Activated CD4-positive, alpha-beta memory T cell treated with anti-CD3 and anti-CD28 coated beads for 36 hours (primary cell): ENCODE data around the gene LRP1. TPM values are rescaled to one million over a fixed set of nuclear protein-coding genes. Genes with fewer than 3 reads are reported as not detected.

Experiments
- CTCF ChIA-PET: fragments of 350-600 bp; sonication (Branson Sonifier 250); formaldehyde crosslinking; loops from one replicate; lab custom pipeline; 2021; ENCODE audit warnings: antibody characterized with exemption, inconsistent platforms; lab: Charles Lee
- POLR2A ChIA-PET: fragments of 350-600 bp; sonication (Branson Sonifier 250); formaldehyde crosslinking; loops from one replicate; lab custom pipeline; 2021; ENCODE audit warnings: antibody characterized with exemption; lab: Charles Lee
- DNase-seq: peaks from one replicate; pipeline ENCODE4 v3.0.0-alpha.2; 2020
- H3K27ac Mint-ChIP-seq: one replicate; pipeline ENCODE4 v1.8.0; 2021; ENCODE audit warnings: mixed read lengths
- H3K27me3 Mint-ChIP-seq: one replicate; pipeline ENCODE4 v1.8.0; 2021; ENCODE audit warnings: mixed read lengths
- H3K36me3 Mint-ChIP-seq: one replicate; pipeline ENCODE4 v1.8.0; 2021; ENCODE audit warnings: mixed read lengths
- H3K4me1 Mint-ChIP-seq: one replicate; pipeline ENCODE4 v1.8.0; 2021; ENCODE audit warnings: low read depth, mixed read lengths
- H3K4me3 Mint-ChIP-seq: one replicate; pipeline ENCODE4 v1.8.0; 2021; ENCODE audit warnings: mild to moderate bottlenecking, mixed read lengths
- H3K9me3 Mint-ChIP-seq: one replicate; pipeline ENCODE4 v1.8.0; 2021; ENCODE audit warnings: mixed read lengths
- intact Hi-C: fragments of 100-400 bp; cut with micrococcal nuclease; formaldehyde crosslinking; loops from one replicate; pipeline ENCODE4 v1.15.1; 2023
- total RNA-seq, 2 experiments: library from RNA; stranded (reverse); gene quantifications; one replicate each; pipeline ENCODE4 v1.2.3, GENCODE V29; 2021

LRP1 gene
- total RNA-seq, 2 experiments from 2014 or later, result 1.4 TPM

DNA sequence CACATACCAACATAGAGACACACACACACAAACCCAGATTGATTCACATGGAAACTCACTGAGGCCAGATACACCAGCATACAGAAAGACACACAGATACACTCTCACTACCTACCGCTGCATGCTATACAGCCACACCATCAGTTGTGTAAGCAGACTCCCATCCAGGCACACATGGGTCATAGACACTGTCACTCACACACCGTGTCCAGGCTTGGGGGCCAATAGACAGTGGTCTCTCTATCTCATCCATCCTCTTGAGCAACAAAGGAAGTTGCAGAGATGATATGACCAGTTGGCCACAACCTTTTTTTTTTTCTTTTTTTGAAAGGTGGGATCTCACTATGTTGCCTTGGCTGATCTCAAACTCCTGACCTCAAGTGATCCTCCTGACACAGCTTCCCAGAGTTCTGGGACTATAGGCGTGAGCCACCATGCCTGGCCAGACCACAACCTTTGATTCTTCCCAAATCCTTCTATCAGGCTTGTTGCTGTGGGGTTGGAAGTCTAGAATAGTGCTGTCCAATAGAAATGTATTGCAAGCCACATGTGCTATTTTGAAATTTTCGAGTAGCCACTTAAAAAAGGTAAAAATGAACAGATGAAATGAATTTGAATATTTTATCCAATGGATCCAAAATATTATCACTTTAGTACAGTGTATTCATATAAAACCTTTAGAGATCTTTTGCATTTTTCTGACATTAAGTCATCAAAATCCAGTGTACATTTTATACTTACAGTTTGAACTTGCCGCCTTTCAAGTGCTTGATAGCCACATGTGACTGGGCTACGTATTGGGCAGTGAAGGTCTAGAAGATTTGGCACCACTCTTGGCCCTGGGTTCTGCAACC, 11.7 kb downstream of the LRP1 start:
- Mint-ChIP-seq H3K27me3 (no peaks in the 10 kb centered on the region), H3K9me3 (no peaks in the 10 kb centered on the region), H3K27ac (no peak overlapping the region), H3K4me3 (no peak overlapping the region), H3K4me1 (no peaks in the 10 kb centered on the region), H3K36me3 (no peaks in the 10 kb centered on the region)
- DNase-seq, result no peak
- CTCF ChIA-PET, result no interaction called here
- intact Hi-C loops, result no loop called here
- POLR2A ChIA-PET, result no interaction called here

DNA sequence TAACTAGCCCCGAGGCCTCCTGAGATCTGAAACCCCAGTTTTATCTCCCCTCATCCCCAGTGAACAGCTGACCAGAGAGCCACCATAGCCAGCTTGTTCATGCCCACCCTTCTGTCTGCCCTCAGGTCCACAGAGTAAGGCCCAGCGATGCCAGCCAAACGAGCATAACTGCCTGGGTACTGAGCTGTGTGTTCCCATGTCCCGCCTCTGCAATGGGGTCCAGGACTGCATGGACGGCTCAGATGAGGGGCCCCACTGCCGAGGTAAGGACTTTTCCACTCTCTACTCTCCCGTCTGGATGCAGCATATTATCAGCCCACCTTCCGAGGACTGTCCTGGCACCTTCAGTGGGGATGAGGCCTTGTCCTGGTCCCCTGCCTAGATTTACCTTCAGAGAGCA, 13.0 kb downstream of the LRP1 start:
- Mint-ChIP-seq H3K4me3 (no peak overlapping the region), H3K27me3 (no peaks in the 10 kb centered on the region), H3K4me1 (no peaks in the 10 kb centered on the region), H3K27ac (no peak overlapping the region), H3K9me3 (no peaks in the 10 kb centered on the region), H3K36me3 (no peaks in the 10 kb centered on the region)
- intact Hi-C loops, result no loop called here
- no peak for DNase-seq
- POLR2A ChIA-PET, result no interaction called here
- CTCF ChIA-PET, result interaction anchor here (1.5 kb wide), 1 partner anchor 17 kb away, joined by 5 read pairs; no protein-coding TSS in a partner anchor

DNA sequence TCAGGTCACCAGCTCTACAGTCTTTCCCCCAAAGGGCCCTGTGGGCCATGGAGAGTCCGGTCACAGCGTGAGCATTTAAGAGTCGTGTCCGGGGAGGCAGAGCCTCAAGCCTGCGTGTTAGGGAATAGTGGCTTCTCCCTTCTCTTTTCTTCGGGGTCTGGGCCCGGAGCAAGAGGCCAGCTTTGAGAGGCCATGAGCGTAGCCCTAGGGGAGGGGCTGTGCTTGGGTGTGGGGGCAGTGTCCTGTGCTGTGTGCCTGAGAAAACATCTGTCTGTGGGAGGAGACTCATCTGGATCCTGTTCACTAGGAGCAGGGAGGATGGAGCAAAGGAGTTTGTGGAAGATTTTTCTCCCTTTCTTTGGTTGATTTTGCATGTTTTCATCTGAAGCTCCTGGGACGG, 13.8 kb downstream of the LRP1 start:
- intact Hi-C loops, result no loop called here
- POLR2A ChIA-PET, result no interaction called here
- Mint-ChIP-seq H3K4me3 (no peak overlapping the region), H3K36me3 (no peaks in the 10 kb centered on the region), H3K27me3 (no peaks in the 10 kb centered on the region), H3K9me3 (no peaks in the 10 kb centered on the region), H3K4me1 (no peaks in the 10 kb centered on the region), H3K27ac (no peak overlapping the region)
- CTCF ChIA-PET, result interaction anchor here (0.8 to 1.5 kb wide), 2 partner anchors 17 to 100 kb away, joined by 3 to 5 read pairs; no protein-coding TSS in a partner anchor
- DNase-seq, result no peak

DNA sequence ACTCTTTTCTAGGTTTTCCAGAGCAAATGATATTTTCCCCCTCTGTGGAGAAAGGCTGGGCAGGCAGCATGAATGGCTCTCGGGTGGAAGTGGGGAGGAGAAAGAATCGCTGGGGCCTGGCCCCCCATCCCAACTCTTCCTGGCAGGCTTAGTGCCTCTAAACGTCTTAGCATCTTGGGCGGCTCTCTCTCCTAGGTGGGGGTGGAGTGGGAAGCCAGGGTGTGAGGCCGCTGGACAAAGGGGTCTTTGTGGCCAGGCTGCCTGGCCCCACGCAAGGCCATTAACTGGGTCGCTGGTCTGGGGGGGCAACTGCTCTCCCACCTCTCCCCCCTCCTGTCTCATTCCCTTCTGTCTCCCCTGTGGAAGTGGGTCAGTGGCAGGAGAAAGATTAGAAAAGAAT, 14.4 kb downstream of the LRP1 start:
- Mint-ChIP-seq H3K9me3 (no peaks in the 10 kb centered on the region), H3K4me3 (no peak overlapping the region), H3K27me3 (no peaks in the 10 kb centered on the region), H3K4me1 (no peaks in the 10 kb centered on the region), H3K27ac (no peak overlapping the region), H3K36me3 (no peaks in the 10 kb centered on the region)
- no peak for DNase-seq
- POLR2A ChIA-PET, result no interaction called here
- intact Hi-C loops, result no loop called here
- CTCF ChIA-PET, result interaction anchor here (0.8 to 1.5 kb wide), 2 partner anchors 18 to 100 kb away, joined by 3 to 5 read pairs; no protein-coding TSS in a partner anchor

DNA sequence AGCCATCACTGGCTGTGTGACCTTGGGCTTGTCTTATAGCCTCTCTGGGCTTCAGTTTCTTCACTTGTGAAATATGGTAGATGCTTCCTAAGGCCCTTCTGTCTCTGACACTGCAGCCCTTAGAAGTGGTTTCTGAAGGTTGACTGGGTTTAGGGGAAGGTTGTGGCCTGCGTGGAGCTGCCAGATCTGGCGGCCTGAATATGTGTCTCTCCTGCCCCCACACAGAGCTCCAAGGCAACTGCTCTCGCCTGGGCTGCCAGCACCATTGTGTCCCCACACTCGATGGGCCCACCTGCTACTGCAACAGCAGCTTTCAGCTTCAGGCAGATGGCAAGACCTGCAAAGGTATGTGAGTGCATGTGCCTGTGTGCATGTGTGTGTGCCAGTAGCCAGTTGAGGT, 15.2 kb downstream of the LRP1 start:
- H3K4me3 Mint-ChIP-seq, result no peak overlapping the region
- ChIA-PET CTCF (no interaction called here), POLR2A (no interaction called here)
- no peak for DNase-seq
- intact Hi-C loops, result no loop called here
- H3K27ac Mint-ChIP-seq, result no peak overlapping the region
- H3K36me3 Mint-ChIP-seq, result no peaks in the 10 kb centered on the region
- no peaks in the 10 kb centered on the region for H3K27me3 Mint-ChIP-seq
- H3K9me3 Mint-ChIP-seq, result no peaks in the 10 kb centered on the region
- H3K4me1 Mint-ChIP-seq, result no peaks in the 10 kb centered on the region

DNA sequence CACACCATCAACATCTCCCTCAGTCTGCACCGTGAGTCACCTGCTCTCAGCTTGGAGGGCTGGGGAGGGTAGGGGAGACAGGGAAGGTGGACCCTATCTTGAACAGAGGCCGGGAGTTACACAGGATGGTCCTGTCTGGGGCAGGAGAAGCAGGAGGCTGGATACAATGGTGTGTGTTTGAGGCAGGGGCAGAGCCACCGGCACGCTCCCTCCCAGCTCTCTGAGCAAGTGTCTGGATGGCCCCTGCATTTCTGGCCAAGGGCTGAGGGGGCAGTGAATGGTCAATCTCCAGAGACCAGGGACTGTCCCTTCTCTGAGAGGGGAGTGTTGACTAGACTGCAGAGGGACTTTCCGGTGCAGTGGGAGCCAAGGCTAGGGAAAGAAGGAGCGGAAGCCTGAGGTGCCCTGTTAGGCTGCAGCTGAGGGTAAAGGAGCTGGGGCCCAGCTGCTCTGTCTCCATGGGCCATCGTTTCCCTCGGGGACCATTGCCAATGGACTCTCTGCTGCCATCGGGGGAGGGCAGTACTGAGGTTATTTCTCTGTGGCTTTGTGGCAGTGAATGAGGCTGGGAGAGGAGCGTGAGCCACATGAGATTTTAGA, 17.3 kb downstream of the LRP1 start:
- POLR2A ChIA-PET, result no interaction called here
- H3K27ac Mint-ChIP-seq, result no peak overlapping the region
- H3K4me3 Mint-ChIP-seq, result no peak overlapping the region
- no peak for DNase-seq
- H3K36me3 Mint-ChIP-seq, result no peaks in the 10 kb centered on the region
- intact Hi-C loops, result no loop called here
- CTCF ChIA-PET, result no interaction called here
- H3K27me3 Mint-ChIP-seq, result no peaks in the 10 kb centered on the region
- H3K9me3 Mint-ChIP-seq, result no peaks in the 10 kb centered on the region
- H3K4me1 Mint-ChIP-seq, result no peaks in the 10 kb centered on the region

DNA sequence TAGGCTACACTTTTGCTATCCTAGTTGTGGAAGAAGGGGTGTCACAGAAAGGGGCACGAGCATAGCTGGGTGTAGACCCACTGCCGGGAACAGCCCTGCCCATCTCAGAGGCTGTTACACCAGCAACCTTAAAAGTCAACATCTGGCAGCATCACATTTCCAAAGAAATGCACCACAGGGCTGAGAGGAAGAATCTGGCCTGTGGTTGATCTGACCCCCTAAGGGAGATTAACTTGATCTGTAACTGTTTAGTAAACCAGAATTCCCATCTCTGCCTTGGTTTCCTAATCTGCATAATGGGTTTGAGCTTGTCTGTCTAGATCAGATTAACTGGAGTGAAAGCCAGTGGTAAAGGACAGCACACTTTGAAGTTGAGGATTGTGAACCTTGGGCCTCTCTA, 17.8 kb downstream of the LRP1 start:
- H3K27ac Mint-ChIP-seq, result no peak overlapping the region
- H3K4me3 Mint-ChIP-seq, result no peak overlapping the region

DNA sequence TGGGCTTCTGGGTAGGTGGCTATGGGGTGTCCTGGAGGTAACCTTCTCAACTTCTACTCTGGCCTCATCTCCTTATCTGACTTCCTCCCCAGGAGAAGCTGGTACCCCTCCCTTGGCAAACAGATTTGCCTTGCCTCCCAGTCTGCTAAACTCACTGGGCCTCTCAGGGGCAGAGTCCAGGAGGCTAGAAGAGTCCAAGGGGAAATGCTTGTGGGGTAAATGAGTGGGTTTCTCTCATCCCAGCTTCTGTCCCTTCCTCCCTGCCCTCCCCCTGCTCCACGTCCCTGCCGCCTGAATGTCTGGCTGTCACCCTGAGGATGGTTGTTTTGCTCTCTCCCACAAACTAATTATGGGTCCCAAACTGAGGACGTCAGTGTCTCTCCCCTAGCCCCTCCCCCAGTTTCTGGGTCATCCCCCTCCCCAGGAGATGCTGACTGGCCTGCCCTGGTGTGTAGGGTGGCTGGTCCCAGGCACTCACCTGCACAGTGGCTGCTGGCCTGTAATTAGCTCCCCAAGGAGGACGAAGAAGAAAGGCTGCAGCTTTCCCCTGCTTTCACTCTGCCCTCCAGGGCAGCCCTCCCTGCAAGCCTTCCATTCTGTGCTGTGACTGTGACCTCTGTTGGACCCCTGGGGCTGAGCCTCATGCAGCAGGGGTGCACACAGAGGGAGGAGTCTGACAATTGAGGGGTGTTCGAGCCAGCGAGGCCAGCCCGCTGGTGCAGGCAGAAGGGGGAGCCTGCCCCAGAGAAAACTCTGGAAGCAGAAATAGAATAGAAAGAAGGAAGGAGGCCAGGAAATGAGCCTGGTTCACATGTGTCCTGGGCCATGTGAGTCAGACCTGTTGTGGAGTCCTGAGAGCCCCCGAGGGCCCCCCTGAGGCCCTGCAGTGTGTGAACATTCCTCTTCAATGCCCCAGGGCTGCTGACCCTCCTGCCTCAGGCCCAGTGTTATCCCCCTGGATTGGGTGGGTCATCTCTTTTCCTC, 19.0 kb downstream of the LRP1 start, which contains the start of gene LRP1-AS:
LRP1-AS (minus strand) TSS at position 659 of the 984 bp plus-strand sequence.
- no peaks in the 10 kb centered on the region for H3K27me3 Mint-ChIP-seq
- no peaks in the 10 kb centered on the region for H3K4me1 Mint-ChIP-seq
- H3K9me3 Mint-ChIP-seq, result no peaks in the 10 kb centered on the region
- no peaks in the 10 kb centered on the region for H3K36me3 Mint-ChIP-seq
- POLR2A ChIA-PET, result no interaction called here
- intact Hi-C loops, result no loop called here
- no peak for DNase-seq
- H3K4me3 Mint-ChIP-seq, result no peak within 1 kb of the TSS
- H3K27ac Mint-ChIP-seq, result no peak within 1 kb of the TSS
- CTCF ChIA-PET, result interaction anchor here (1.0 kb wide), 1 partner anchor 29 kb away, joined by 3 read pairs; no protein-coding TSS in a partner anchor

More for the DNA sequence above, 17.8 kb downstream of the LRP1 start:
- POLR2A ChIA-PET, result no interaction called here
- Mint-ChIP-seq H3K27me3 (no peaks in the 10 kb centered on the region), H3K9me3 (no peaks in the 10 kb centered on the region), H3K4me1 (no peaks in the 10 kb centered on the region), H3K36me3 (no peaks in the 10 kb centered on the region)
- CTCF ChIA-PET, result interaction anchor here (1.0 kb wide), 1 partner anchor 30 kb away, joined by 3 read pairs; no protein-coding TSS in a partner anchor
- DNase-seq, result no peak
- intact Hi-C loops, result no loop called here

DNA sequence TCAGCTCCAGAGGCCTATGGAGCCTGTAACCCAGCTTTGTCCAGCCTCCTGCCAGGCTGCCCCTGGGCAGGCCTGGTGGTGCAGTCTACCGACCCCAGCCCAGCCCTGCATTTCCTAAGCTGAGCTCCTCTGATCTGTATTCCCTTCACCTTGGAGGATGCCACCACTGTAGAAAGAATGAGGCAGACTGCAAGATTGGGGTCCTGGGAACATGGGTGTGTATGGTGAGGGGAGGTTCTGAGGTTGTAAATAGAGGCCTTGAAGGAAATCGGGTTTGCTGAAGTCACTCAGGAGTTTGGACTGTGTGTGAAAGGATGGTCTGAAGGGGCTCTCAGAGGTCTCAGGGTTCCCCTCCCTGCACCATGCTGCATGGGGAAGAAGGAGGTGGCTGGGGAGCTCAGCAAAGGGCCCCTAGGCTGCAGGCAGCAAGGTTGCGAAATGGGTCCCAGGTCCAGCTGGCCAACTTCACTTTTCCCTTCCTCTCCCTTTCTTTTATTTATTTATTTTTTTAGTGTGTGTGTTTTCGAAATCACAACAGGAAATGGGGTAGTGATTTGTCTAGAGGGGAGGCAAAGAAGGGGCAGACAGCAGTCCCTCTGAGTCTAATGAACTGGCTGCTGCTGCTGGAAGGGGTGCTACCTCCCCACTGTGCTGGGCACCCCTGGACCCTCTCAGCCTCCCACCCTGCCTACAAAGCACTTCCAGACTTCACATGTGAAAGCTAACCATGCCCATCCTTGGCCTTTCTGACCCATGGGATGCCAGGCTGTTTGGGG, 20.4 kb downstream of the LRP1 start:
- no peaks in the 10 kb centered on the region for H3K36me3 Mint-ChIP-seq
- intact Hi-C loops, result no loop called here
- H3K4me3 Mint-ChIP-seq, result no peak overlapping the region
- ChIA-PET POLR2A (no interaction called here), CTCF (interaction anchor here (1.2 to 1.5 kb wide), 2 partner anchors 26 to 34 kb away, joined by 4 read pairs; no protein-coding TSS in a partner anchor)
- no peak for DNase-seq
- no peaks in the 10 kb centered on the region for H3K27me3 Mint-ChIP-seq
- no peak overlapping the region for H3K27ac Mint-ChIP-seq
- H3K4me1 Mint-ChIP-seq, result no peaks in the 10 kb centered on the region
- H3K9me3 Mint-ChIP-seq, result no peaks in the 10 kb centered on the region

DNA sequence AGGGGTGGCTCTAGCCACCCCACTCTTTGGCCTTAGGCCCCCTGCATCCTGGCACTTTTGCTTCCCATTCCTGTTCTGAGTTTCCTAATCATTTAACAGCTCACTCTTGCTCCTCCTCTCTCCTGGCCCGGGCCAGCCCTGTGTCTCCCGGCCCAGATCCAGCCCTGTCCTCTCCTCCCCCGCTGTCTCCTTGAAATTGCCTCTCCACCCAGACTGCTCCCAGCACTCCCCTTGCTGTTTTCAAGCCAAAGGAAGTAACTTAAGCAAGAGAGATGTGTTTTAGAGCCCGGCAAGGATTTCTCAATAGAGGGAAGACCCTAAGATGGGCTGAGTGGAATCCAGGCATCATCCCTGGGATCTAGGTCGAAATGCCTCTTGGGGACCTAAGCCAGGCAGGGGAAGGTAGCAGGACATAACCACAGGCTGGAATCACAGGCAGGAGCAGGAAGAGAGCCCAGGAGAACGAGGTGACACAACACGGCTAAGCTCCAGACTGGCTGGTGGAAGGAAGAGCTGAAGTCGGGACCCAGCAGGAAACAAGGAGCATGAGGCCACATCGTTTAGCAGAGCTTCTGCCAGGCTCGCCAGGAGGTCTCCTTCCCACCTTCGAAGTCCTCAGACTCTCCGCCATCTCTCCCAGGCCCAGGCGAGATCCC, 21.1 kb downstream of the LRP1 start:
- intact Hi-C loops, result no loop called here
- no peaks in the 10 kb centered on the region for H3K4me1 Mint-ChIP-seq
- no peak for DNase-seq
- no peaks in the 10 kb centered on the region for H3K27me3 Mint-ChIP-seq
- H3K9me3 Mint-ChIP-seq, result no peaks in the 10 kb centered on the region
- CTCF ChIA-PET, result interaction anchor here (1.5 kb wide), 1 partner anchor 33 kb away, joined by 4 read pairs; no protein-coding TSS in a partner anchor
- H3K4me3 Mint-ChIP-seq, result no peak overlapping the region
- H3K36me3 Mint-ChIP-seq, result no peaks in the 10 kb centered on the region
- H3K27ac Mint-ChIP-seq, result no peak overlapping the region
- POLR2A ChIA-PET, result no interaction called here
